ENCODE results near the gene STX11. TPM values are rescaled to one million over a fixed set of nuclear protein-coding genes. Genes with fewer than 3 reads are reported as not detected.
A peak's percentile ranks its signal among the peaks of the same experiment; 100 is the strongest.

The STX11 gene
- total and polyA plus RNA-seq, 10 of the 15 experiments (the other 5 are each of a cell fraction or from before 2014, with no cell fraction given) = 0.66 to 38.1 (median 19.8) TPM

GRCh38 chr6:144179237-144179636 is 28.9 kb downstream of the STX11 start:
- Histone ChIP-seq H3K36me3 (ENCODE audit: control insufficient read depth in 2 of 2, insufficient read depth in 2 of 2, low read length in 1 of 2) (peaks cover 2 to 7% of the 10 kb centered on the region in 2 experiments; a peak in 1 of 4 replicates), H2AFZ (ENCODE audit: control insufficient read depth, low read depth, low read length) (no peak overlapping the region), H3K4me2 (ENCODE audit: control insufficient read depth, insufficient read depth) (no peak overlapping the region), H3K27me3 (replicated peaks in 1 of 2; ENCODE audit: control insufficient read depth in 2 of 2, insufficient read depth in 2 of 2, low read length in 1 of 2) (no peaks in the 10 kb centered on the region), H3K79me2 (ENCODE audit: control insufficient read depth, insufficient read depth, low read length) (peaks cover 23% of the 10 kb centered on the region), H3K9ac (ENCODE audit: control insufficient read depth, insufficient read depth, low read length) (no peak overlapping the region), H3K4me3 (no peak overlapping the region), H3K27ac (ENCODE audit: control insufficient read depth, insufficient read depth) (no peak overlapping the region), H3K9me3 (replicated peaks; ENCODE audit: control insufficient read depth, insufficient read depth, low read length) (peaks cover 4% of the 10 kb centered on the region; the same call in 2 of the 3 replicates), H4K20me1 (ENCODE audit: control insufficient read depth, insufficient read depth) (no peaks in the 10 kb centered on the region), H3K4me1 (ENCODE audit: control insufficient read depth, insufficient read depth, low read length) (peaks cover 22% of the 10 kb centered on the region)
- no peak for FAIRE-seq
- POLR2A ChIA-PET = interaction anchor here (1.1 to 2.4 kb wide), 2 partner anchors 17 to 23 kb away, joined by 4 to 10 read pairs; no protein-coding TSS in a partner anchor
- RAD21 ChIA-PET (ENCODE audit: unreplicated experiment) = interaction anchor here (0.7 to 1.9 kb wide), 5 partner anchors 17 to 77 kb away, joined by 3 to 4 read pairs (median 4); no protein-coding TSS in a partner anchor
- 92% methylated on average over 4 of the region's 4 CpGs for WGBS (ENCODE audit: insufficient coverage, insufficient replicate concordance, low lambda C conversion rate, missing lambda C conversion rate)
- CTCF ChIA-PET = interaction anchor here (1.0 to 3.9 kb wide), 4 partner anchors 15 to 77 kb away, joined by 3 to 17 read pairs (median 5); no protein-coding TSS in a partner anchor
- no peak; the same call in 2 of the 3 replicates for ATAC-seq
- BruUV-seq (replicated peaks) = no TSS peak
- in situ Hi-C loops (cut with MboI) (no loop called here), intact Hi-C loops (cut with micrococcal nuclease; ENCODE audit: unreplicated experiment) (no loop called here)
- no peak for DNase-seq (ENCODE audit: low read depth, low spot score)
- TF ChIP-seq TARDBP (IDR thresholded peaks at IDR 0.05; ENCODE audit: borderline replicate concordance) (no peak), SRF (IDR thresholded peaks at IDR 0.05; ENCODE audit: low read depth in 2 of 2, low read length in 2 of 2) (no peak), NFIC (IDR thresholded peaks at IDR 0.05; ENCODE audit: low read depth, low read length) (no peak), SUPT20H (IDR thresholded peaks at IDR 0.05; ENCODE audit: borderline replicate concordance, control insufficient read depth, low read depth, low read length) (no peak)
- SMC1A ChIA-PET (ENCODE audit: uncharacterized antibody, unreplicated experiment) = interaction anchor here (1.0 to 4.0 kb wide), 7 partner anchors 10 to 40 kb away, joined by 3 to 23 read pairs (median 4); no protein-coding TSS in a partner anchor

GRCh38 chr6:144179828-144180227 is 29.5 kb downstream of the STX11 start:
- BruUV-seq (replicated peaks) = no TSS peak
- RAD21 ChIA-PET (ENCODE audit: unreplicated experiment) = interaction anchor here (0.7 to 1.9 kb wide), 4 partner anchors 18 to 77 kb away, joined by 3 to 4 read pairs (median 4); no protein-coding TSS in a partner anchor
- intact Hi-C loops (cut with micrococcal nuclease; ENCODE audit: unreplicated experiment) (no loop called here), in situ Hi-C loops (cut with MboI) (no loop called here)
- Histone ChIP-seq H3K9ac (ENCODE audit: control insufficient read depth, insufficient read depth, low read length) (no peak overlapping the region), H3K27ac (ENCODE audit: control insufficient read depth, insufficient read depth) (no peak overlapping the region; the same call in 1 of the 2 replicates), H3K4me3 (no peak overlapping the region), H3K4me2 (ENCODE audit: control insufficient read depth, insufficient read depth) (peak overlapping the region; percentile 26; the same call in 1 of the 2 replicates), H3K79me2 (ENCODE audit: control insufficient read depth, insufficient read depth, low read length) (peaks cover 23% of the 10 kb centered on the region), H2AFZ (ENCODE audit: control insufficient read depth, low read depth, low read length) (no peak overlapping the region), H3K27me3 (replicated peaks in 1 of 2; ENCODE audit: control insufficient read depth in 2 of 2, insufficient read depth in 2 of 2, low read length in 1 of 2) (no peaks in the 10 kb centered on the region), H3K36me3 (ENCODE audit: control insufficient read depth in 2 of 2, insufficient read depth in 2 of 2, low read length in 1 of 2) (peaks cover 2 to 7% of the 10 kb centered on the region in 2 experiments; a peak in 1 of 4 replicates), H3K4me1 (ENCODE audit: control insufficient read depth, insufficient read depth, low read length) (peaks cover 22% of the 10 kb centered on the region), H4K20me1 (ENCODE audit: control insufficient read depth, insufficient read depth) (no peaks in the 10 kb centered on the region), H3K9me3 (replicated peaks; ENCODE audit: control insufficient read depth, insufficient read depth, low read length) (peaks cover 4% of the 10 kb centered on the region; the same call in 2 of the 3 replicates)
- CTCF ChIA-PET = interaction anchor here (1.1 to 3.9 kb wide), 2 partner anchors 25 to 77 kb away, joined by 3 to 17 read pairs; no protein-coding TSS in a partner anchor
- peak; percentile 32 for ATAC-seq
- FAIRE-seq = no peak
- SMC1A ChIA-PET (ENCODE audit: uncharacterized antibody, unreplicated experiment) = interaction anchor here (1.3 to 4.0 kb wide), 5 partner anchors 10 to 39 kb away, joined by 3 to 23 read pairs (median 12); no protein-coding TSS in a partner anchor
- POLR2A ChIA-PET = interaction anchor here (1.1 to 2.4 kb wide), 3 partner anchors 18 to 24 kb away, joined by 4 to 10 read pairs (median 4); no protein-coding TSS in a partner anchor
- WGBS (ENCODE audit: insufficient coverage, insufficient replicate concordance, low lambda C conversion rate, missing lambda C conversion rate) = 71% methylated on average over 2 of the region's 2 CpGs
- DNase-seq (ENCODE audit: low read depth, low spot score) = no peak
- TF ChIP-seq ZBTB4 (CRISPR knock-in tag; IDR thresholded peaks at IDR 0.05) = no peak
- TF ChIP-seq ZNF207 (IDR thresholded peaks at IDR 0.05; ENCODE audit: borderline replicate concordance) = no peak
- no peak for TF ChIP-seq CREB1 (IDR thresholded peaks at IDR 0.05; ENCODE audit: low read depth)
- TF ChIP-seq FOXM1 (IDR thresholded peaks at IDR 0.05; ENCODE audit: low read depth, low read length) = no peak

Measured in GM12878 (cell line).